HCT116 (cell line): ENCODE measurements around the gene SLC25A19. TPM values are rescaled to one million over a fixed set of nuclear protein-coding genes. Genes with fewer than 3 reads are reported as not detected.

Experiments
- ATAC-seq: fragments of 200-7000 bp; cut with Tn5 transposase; 2 replicates; pipeline ENCODE4 v1.9.1; 2020; ENCODE audit warnings: mild to moderate bottlenecking, moderate library complexity
- BruUV-seq: library from RNA; stranded (reverse); fragments of 400-500 nt; replicated peaks from 2 replicates; lab custom pipeline; 2021; lab: Mats Ljungman, UMichigan
- CTCF ChIA-PET: fragments of 300-600 bp; sonication (Branson Sonifier 250); formaldehyde crosslinking; loops from one replicate; lab custom pipeline; 2021; ENCODE audit warnings: antibody characterized with exemption; lab: Charles Lee
- POLR2A ChIA-PET: fragments of 300-600, 350-600 bp; sonication (Branson Sonifier 250); formaldehyde crosslinking; loops from one replicate; lab custom pipeline; 2021; ENCODE audit warnings: antibody characterized with exemption; lab: Charles Lee
- RAD21 ChIA-PET, 2 experiments: fragments of 300-600 bp; sonication (Branson Sonifier 250); formaldehyde crosslinking; loops; one replicate each; lab custom pipeline; 2023; ENCODE audit warnings: low total read pairs in 2 of 2; ENCODE audit not compliant: uncharacterized antibody in 2 of 2, unreplicated experiment in 2 of 2, low non-redundant PET in 1 of 2; lab: Charles Lee
- DNase-seq: peaks from one replicate; pipeline ENCODE4 v3.0.0-alpha.2; 2010; ENCODE audit warnings: low read depth, low spot score
- H2AFZ ChIP-seq: fragments of 200-600 bp; shearing (Covaris generic), sonication (generic); 2 replicates; pipeline ENCODE4 v1.6.1; 2017; ENCODE audit warnings: low read depth, mixed run types, mixed read lengths, antibody characterized with exemption, low read length; ENCODE audit not compliant: poor library complexity, severe bottlenecking
- H3K27ac ChIP-seq: 2 replicates; pipeline ENCODE4 v1.5.1; 2012; ENCODE audit warnings: low read depth, low read length
- H3K27me3 ChIP-seq: fragments of 200-600 bp; sonication (generic); 2 replicates; pipeline ENCODE4 v1.6.1; 2016; ENCODE audit warnings: mixed run types, low read length, mixed read lengths; ENCODE audit not compliant: insufficient read depth
- H3K36me3 ChIP-seq, 2 experiments: fragments of 200-500 bp in 1 of 2; fragments of 200-600 bp in 1 of 2; sonication (Bioruptor generic) in 1 of 2; sonication (generic) in 1 of 2; 2 replicates each; pipeline versions ENCODE4 v1.5.1 to v1.6.1; 2014 to 2016; ENCODE audit warnings: low read length in 2 of 2, inconsistent platforms in 1 of 2, mixed read lengths in 1 of 2, mixed run types in 1 of 2; ENCODE audit not compliant: insufficient read depth in 2 of 2, control insufficient read depth in 1 of 2
- H3K4me1 ChIP-seq, 2 experiments: fragments of 200-600 bp in 1 of 2; sonication (generic) in 1 of 2; 2 replicates each; pipeline versions ENCODE4 v1.5.1 to v1.6.1; 2012 to 2017; ENCODE audit warnings: low read length in 2 of 2, inconsistent platforms in 1 of 2, mild to moderate bottlenecking in 1 of 2, mixed read lengths in 1 of 2, mixed run types in 1 of 2, moderate library complexity in 1 of 2; ENCODE audit not compliant: insufficient read depth in 2 of 2, control insufficient read depth in 1 of 2
- H3K4me2 ChIP-seq: fragments of 200-600 bp; sonication (generic); 2 replicates; pipeline ENCODE4 v1.6.1; 2017; ENCODE audit warnings: mixed run types, low read length, mixed read lengths
- H3K4me3 ChIP-seq, 2 experiments: fragments of 200-600 bp in 1 of 2; sonication (generic) in 1 of 2; replicated peaks in 1 of 2; 2 replicates each; pipeline ENCODE4 v1.5.1; 2011 to 2016; ENCODE audit warnings: low read length in 2 of 2, control low read depth in 1 of 2, low read depth in 1 of 2, mild to moderate bottlenecking in 1 of 2, mixed read lengths in 1 of 2, mixed run types in 1 of 2
- H3K79me2 ChIP-seq: fragments of 200-600 bp; sonication (generic); 2 replicates; pipeline ENCODE4 v1.6.1; 2017; ENCODE audit warnings: mild to moderate bottlenecking, mixed run types, low read length, moderate library complexity, mixed read lengths; ENCODE audit not compliant: insufficient read depth
- H3K9ac ChIP-seq: fragments of 200-600 bp; sonication (generic); 2 replicates; pipeline ENCODE4 v1.6.1; 2016; ENCODE audit warnings: low read length, mixed read lengths
- H3K9me2 ChIP-seq: fragments of 200-600 bp; sonication (generic), shearing (Covaris generic); 2 replicates; pipeline ENCODE4 v1.6.1; 2017; ENCODE audit warnings: mixed run types, mild to moderate bottlenecking, moderate library complexity; ENCODE audit not compliant: insufficient read depth
- H3K9me3 ChIP-seq, 2 experiments: fragments of 200-500 bp in 1 of 2; fragments of 200-600 bp in 1 of 2; sonication (Bioruptor generic) in 1 of 2; sonication (generic) in 1 of 2; 2 replicates each; pipeline ENCODE4 v1.6.1; 2014 to 2017; ENCODE audit warnings: low read length in 2 of 2, mixed read lengths in 2 of 2, inconsistent platforms in 1 of 2, low read depth in 1 of 2, mild to moderate bottlenecking in 1 of 2, mixed run types in 1 of 2, moderate library complexity in 1 of 2; ENCODE audit not compliant: control insufficient read depth in 1 of 2, insufficient read depth in 1 of 2
- H4K20me1 ChIP-seq: fragments of 200-600 bp; sonication (generic), shearing (Covaris generic); 2 replicates; pipeline ENCODE4 v1.6.1; 2017; ENCODE audit warnings: mixed run types, mild to moderate bottlenecking, moderate library complexity; ENCODE audit not compliant: insufficient read depth
- CBX3 ChIP-seq: IDR thresholded peaks from 2 replicates; pipeline ENCODE4 v1.6.1; 2012; ENCODE audit warnings: low read depth
- CEBPB ChIP-seq: IDR thresholded peaks from 2 replicates; pipeline ENCODE4 v1.6.1; 2012; ENCODE audit warnings: low read depth
- ELF1 ChIP-seq: IDR thresholded peaks from 2 replicates; pipeline ENCODE4 v1.6.1; 2012; ENCODE audit warnings: low read depth, borderline replicate concordance
- EZH2 ChIP-seq: fragments of 200-600 bp; sonication (generic); IDR thresholded peaks from 2 replicates; pipeline ENCODE4 v1.6.1; 2017; ENCODE audit warnings: antibody characterized with exemption, mixed run types
- EZH2phosphoT487 ChIP-seq: fragments of 200-600 bp; IDR thresholded peaks from 2 replicates; pipeline ENCODE4 v1.6.1; 2018; ENCODE audit warnings: antibody characterized with exemption, borderline replicate concordance
- FOSL1 ChIP-seq: IDR thresholded peaks from 2 replicates; pipeline ENCODE4 v1.6.1; 2012; ENCODE audit warnings: low read depth
- POLR2AphosphoS5 ChIP-seq: IDR thresholded peaks from 2 replicates; pipeline ENCODE4 v1.6.1; 2011; ENCODE audit warnings: mild to moderate bottlenecking, low read depth, low read length, moderate library complexity
- RAD21 ChIP-seq: IDR thresholded peaks from 2 replicates; pipeline ENCODE4 v1.6.1; 2012; ENCODE audit warnings: low read depth, mild to moderate bottlenecking
- SP1 ChIP-seq: IDR thresholded peaks from 2 replicates; pipeline ENCODE4 v1.6.1; 2012; ENCODE audit warnings: low read depth
- TCF7L2 ChIP-seq: IDR thresholded peaks from 2 replicates; pipeline ENCODE4 v1.7.0; 2011; ENCODE audit warnings: borderline replicate concordance, inconsistent platforms; ENCODE audit not compliant: insufficient read depth, insufficient read length; ENCODE audit errors: extremely low read depth
- ZFX ChIP-seq: fragments of 450-650 bp; IDR thresholded peaks from 2 replicates; pipeline ENCODE4 v1.6.1; 2017
- intact Hi-C: fragments of 100-400 bp; cut with micrococcal nuclease; formaldehyde crosslinking; loops from 2 replicates; pipeline ENCODE4 v1.10.0; 2022
- total RNA-seq: library from RNA; stranded (reverse); gene quantifications from one replicate; pipeline ENCODE4 v1.2.1, GENCODE V29; 2021; ENCODE audit not compliant: unreplicated experiment
- TF ChIP-seq, protein P1 (sequence below): IDR thresholded peaks from 2 replicates; pipeline ENCODE4 v1.6.1; 2011; ENCODE audit warnings: mild to moderate bottlenecking, low read length, moderate library complexity; ENCODE audit not compliant: insufficient replicate concordance; ENCODE audit errors: extremely low read depth
- TF ChIP-seq, protein P2 (sequence below): IDR thresholded peaks from 2 replicates; pipeline ENCODE4 v1.6.1; 2012
- TF ChIP-seq, protein P3 (sequence below): IDR thresholded peaks from 2 replicates; pipeline ENCODE4 v1.6.1; 2012

SLC25A19 gene
- total RNA-seq, 1 experiment from 2014 or later = 38.7 TPM

DNA sequence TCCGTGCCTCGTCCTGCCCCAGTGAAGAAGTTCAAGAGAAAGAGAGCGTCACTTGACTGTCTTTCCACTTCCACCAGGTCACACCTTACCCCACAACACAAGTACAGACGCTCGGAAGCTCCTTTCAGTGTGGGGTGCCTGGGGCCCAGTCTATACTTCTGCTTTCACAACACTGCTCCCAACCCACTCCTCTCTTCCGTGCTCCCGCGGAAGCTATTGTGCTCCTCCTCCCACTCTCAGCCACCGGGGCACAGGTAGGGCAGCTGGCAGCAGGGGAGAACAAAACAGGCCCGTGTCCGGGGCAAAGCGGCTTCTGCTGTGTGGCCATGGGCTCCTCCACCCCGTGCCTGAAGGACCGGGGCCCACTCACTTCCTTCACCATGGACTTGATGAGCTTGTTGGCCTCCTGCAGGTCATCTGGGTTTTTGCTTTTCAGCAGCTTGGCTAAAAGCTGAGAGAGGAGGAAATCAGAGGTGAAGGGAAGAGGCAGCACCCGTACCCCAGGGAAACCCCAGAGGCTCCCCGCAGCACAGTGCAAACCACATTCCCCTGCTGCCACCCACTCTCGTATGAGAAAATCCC is 46.7 kb downstream of the SLC25A19 start:
- no peak for DNase-seq
- Histone ChIP-seq H4K20me1 (peaks cover 6% of the 10 kb centered on the region; the same call in 1 of the 2 replicates), H3K79me2 (peaks cover 10% of the 10 kb centered on the region), H3K9me2 (no peaks in the 10 kb centered on the region), H3K9ac (no peak overlapping the region), H3K27ac (no peak overlapping the region; the same call in 1 of the 2 replicates), H3K36me3 (peaks cover 55 to 78% of the 10 kb centered on the region in 2 experiments), H2AFZ (no peak overlapping the region), H3K9me3 (no peaks in the 10 kb centered on the region), H3K4me1 (peaks cover 0 to 11% of the 10 kb centered on the region in 2 experiments; a peak in 2 of 4 replicates), H3K27me3 (no peaks in the 10 kb centered on the region), H3K4me2 (no peak overlapping the region), H3K4me3 (no peak overlapping the region)
- POLR2A ChIA-PET = no interaction called here
- intact Hi-C loops = no loop called here
- ATAC-seq = no peak
- no peak for TF ChIP-seq EZH2
- no peak for TF ChIP-seq CEBPB
- no peak for TF ChIP-seq RAD21
- RAD21 ChIA-PET = no interaction called here
- CTCF ChIA-PET = no interaction called here
- no TSS peak for BruUV-seq

DNA sequence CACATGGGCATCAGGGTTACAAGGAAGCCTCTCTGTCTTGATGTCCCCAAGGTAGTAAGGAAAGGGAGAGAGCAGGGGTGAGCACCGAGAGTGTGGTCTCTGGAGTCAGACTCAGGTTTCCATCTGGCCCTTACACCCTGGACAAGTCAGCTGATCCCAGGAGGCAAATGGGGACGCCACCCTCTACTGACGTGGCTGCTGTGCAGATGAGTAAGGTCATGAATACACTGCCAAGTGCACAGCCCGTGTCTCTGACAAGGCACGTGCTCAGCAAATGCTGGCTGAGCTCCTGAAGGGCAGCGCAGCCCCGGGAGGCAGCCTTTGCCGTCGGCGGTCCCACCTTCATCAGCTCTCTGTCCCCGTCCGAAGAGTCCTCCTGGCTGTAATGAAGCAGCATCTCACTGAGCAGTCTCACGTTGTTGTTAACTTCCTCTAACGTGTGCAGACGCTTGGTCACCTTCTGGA is 47.2 kb downstream of the SLC25A19 start:
- H3K27ac ChIP-seq = no peak overlapping the region
- intact Hi-C loops = loop anchor here (2.0 kb wide), 1 partner anchor 163 kb away; the partner anchor contains the start of gene GRB2
- H3K9me2 ChIP-seq = no peaks in the 10 kb centered on the region
- H4K20me1 ChIP-seq = peaks cover 6% of the 10 kb centered on the region; the same call in 1 of the 2 replicates
- H3K4me3 ChIP-seq = no peak overlapping the region
- H3K79me2 ChIP-seq = peaks cover 7% of the 10 kb centered on the region
- POLR2A ChIA-PET = no interaction called here
- CTCF ChIA-PET = interaction anchor here (2.9 to 3.3 kb wide), 2 partner anchors 19 to 128 kb away, joined by 16 to 30 read pairs; partner anchors contain the start of genes GGA3 and MRPS7
- H3K27me3 ChIP-seq = no peaks in the 10 kb centered on the region
- BruUV-seq = no TSS peak
- peaks cover 60 to 83% of the 10 kb centered on the region in 2 experiments for H3K36me3 ChIP-seq
- no peak for ATAC-seq
- peaks cover 0 to 11% of the 10 kb centered on the region in 2 experiments; a peak in 1 of 4 replicates for H3K4me1 ChIP-seq
- RAD21 ChIA-PET = no interaction called here
- no peak overlapping the region for H2AFZ ChIP-seq
- no peak overlapping the region for H3K9ac ChIP-seq
- no peak for DNase-seq
- no peak overlapping the region for H3K4me2 ChIP-seq
- H3K9me3 ChIP-seq = no peaks in the 10 kb centered on the region
- no peak for TF ChIP-seq EZH2phosphoT487
- no peak for TF ChIP-seq POLR2AphosphoS5
- TF ChIP-seq FOSL1 = no peak
- TF ChIP-seq ELF1 = no peak
- no peak for TF ChIP-seq RAD21
- no peak for TF ChIP-seq EZH2
- TF ChIP-seq, protein P1, sequence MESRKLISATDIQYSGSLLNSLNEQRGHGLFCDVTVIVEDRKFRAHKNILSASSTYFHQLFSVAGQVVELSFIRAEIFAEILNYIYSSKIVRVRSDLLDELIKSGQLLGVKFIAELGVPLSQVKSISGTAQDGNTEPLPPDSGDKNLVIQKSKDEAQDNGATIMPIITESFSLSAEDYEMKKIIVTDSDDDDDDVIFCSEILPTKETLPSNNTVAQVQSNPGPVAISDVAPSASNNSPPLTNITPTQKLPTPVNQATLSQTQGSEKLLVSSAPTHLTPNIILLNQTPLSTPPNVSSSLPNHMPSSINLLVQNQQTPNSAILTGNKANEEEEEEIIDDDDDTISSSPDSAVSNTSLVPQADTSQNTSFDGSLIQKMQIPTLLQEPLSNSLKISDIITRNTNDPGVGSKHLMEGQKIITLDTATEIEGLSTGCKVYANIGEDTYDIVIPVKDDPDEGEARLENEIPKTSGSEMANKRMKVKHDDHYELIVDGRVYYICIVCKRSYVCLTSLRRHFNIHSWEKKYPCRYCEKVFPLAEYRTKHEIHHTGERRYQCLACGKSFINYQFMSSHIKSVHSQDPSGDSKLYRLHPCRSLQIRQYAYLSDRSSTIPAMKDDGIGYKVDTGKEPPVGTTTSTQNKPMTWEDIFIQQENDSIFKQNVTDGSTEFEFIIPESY = no peak
- TF ChIP-seq CBX3 = no peak
- TF ChIP-seq, protein P2, sequence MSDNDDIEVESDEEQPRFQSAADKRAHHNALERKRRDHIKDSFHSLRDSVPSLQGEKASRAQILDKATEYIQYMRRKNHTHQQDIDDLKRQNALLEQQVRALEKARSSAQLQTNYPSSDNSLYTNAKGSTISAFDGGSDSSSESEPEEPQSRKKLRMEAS = no peak
- TF ChIP-seq ZFX = no peak
- no peak for TF ChIP-seq SP1
- TF ChIP-seq TCF7L2 = no peak
- TF ChIP-seq, protein P3, sequence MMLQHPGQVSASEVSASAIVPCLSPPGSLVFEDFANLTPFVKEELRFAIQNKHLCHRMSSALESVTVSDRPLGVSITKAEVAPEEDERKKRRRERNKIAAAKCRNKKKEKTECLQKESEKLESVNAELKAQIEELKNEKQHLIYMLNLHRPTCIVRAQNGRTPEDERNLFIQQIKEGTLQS = no peak
- no peak for TF ChIP-seq CEBPB
